Activated CD8-positive, alpha-beta T cell treated with anti-CD3 and anti-CD28 coated beads, Interleukin-2, amount 10 ng/mL, durations not matched to agents 7 days and 5 days (primary cell): ENCODE measurements around the gene NFKB2. TPM values are rescaled to one million over a fixed set of nuclear protein-coding genes. Genes with fewer than 3 reads are reported as not detected.

Source experiments
- ATAC-seq: fragments of 150-1000 bp; cut with Tn5 transposase; one replicate; pipeline ENCODE4 v1.10.0; 2021; ENCODE audit warnings: moderate library complexity
- CTCF ChIA-PET: fragments of 350-600 bp; sonication (Branson Sonifier 250); formaldehyde crosslinking; loops from one replicate; lab custom pipeline; 2021; ENCODE audit warnings: antibody characterized with exemption; lab: Charles Lee
- POLR2A ChIA-PET: fragments of 350-600 bp; sonication (Branson Sonifier 250); formaldehyde crosslinking; loops from one replicate; lab custom pipeline; 2021; ENCODE audit warnings: antibody characterized with exemption; lab: Charles Lee
- DNase-seq: peaks from one replicate; pipeline ENCODE4 v3.0.0-alpha.2; 2020
- H3K27ac Mint-ChIP-seq: one replicate; pipeline ENCODE4 v1.8.0; 2021; ENCODE audit warnings: mild to moderate bottlenecking, mixed read lengths
- H3K27me3 Mint-ChIP-seq: one replicate; pipeline ENCODE4 v1.8.0; 2021; ENCODE audit warnings: low read depth, mixed read lengths
- H3K36me3 Mint-ChIP-seq: one replicate; pipeline ENCODE4 v1.8.0; 2021; ENCODE audit warnings: low read depth, mixed read lengths
- H3K4me1 Mint-ChIP-seq: one replicate; pipeline ENCODE4 v1.8.0; 2021; ENCODE audit warnings: low read depth, mixed read lengths
- H3K4me3 Mint-ChIP-seq: one replicate; pipeline ENCODE4 v1.8.0; 2021; ENCODE audit warnings: mild to moderate bottlenecking, mixed read lengths
- H3K9me3 Mint-ChIP-seq: one replicate; pipeline ENCODE4 v1.8.0; 2022; ENCODE audit warnings: mixed read lengths; ENCODE audit not compliant: insufficient read depth
- total RNA-seq, 2 experiments: library from RNA; stranded (reverse); gene quantifications; one replicate each; pipeline ENCODE4 v1.2.3, GENCODE V29; 2021

The NFKB2 gene
- total RNA-seq, 2 experiments from 2014 or later: 52.7 to 56.6 TPM

DNA sequence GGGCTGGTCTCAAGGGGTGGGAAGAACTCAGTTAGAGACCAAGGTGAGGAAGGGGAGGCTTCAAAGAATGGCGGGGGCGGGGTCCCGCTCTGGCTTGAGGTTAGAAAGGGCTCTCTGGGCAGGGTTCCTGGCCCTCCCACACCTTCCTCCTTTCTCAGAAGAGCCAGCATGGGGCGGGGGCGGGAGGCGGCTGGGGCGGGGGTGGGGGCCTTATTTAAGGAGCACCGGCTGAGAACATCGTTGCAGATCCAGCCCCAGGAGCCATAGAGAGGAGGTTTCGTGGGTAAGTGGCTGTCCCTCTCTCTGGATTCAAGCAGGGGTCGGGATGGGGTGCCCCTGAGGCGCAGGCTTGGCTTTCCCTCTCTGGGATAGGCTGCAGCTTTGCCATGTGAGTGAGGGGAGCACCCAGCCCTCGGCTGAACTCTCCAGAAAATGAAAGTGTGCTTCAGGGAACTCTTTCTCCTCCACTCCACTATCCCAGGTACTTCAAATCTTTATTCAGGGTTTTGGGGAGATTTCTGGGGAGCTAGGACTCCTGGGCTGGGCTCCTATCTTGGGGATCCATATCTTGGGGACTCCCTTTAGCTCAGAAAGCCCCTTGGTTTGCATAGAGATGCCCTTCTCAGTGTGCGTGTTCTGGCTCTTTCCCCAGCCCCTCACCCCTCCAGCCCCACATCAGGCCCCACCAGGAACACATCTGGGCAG lies 40.2 kb downstream of the NFKB2 start:
- peak; percentile 75 for DNase-seq
- peaks cover 24% of the 10 kb centered on the region for H3K36me3 Mint-ChIP-seq
- POLR2A ChIA-PET: interaction anchor here (0.7 to 7.1 kb wide), 8 partner anchors 9 to 65 kb away, joined by 3 to 81 read pairs (median 8); partner anchors contain the start of genes C10orf95, FBXL15 and NFKB2
- peak overlapping the region; percentile 83 for H3K27ac Mint-ChIP-seq
- peaks cover 58% of the 10 kb centered on the region for H3K4me1 Mint-ChIP-seq
- H3K4me3 Mint-ChIP-seq: peak overlapping the region; percentile 88
- CTCF ChIA-PET: interaction anchor here (0.7 to 5.5 kb wide), 7 partner anchors 9 to 266 kb away, joined by 3 to 28 read pairs (median 9); partner anchors contain the start of genes ACTR1A and C10orf95
- H3K27me3 Mint-ChIP-seq: no peaks in the 10 kb centered on the region
- no peaks in the 10 kb centered on the region for H3K9me3 Mint-ChIP-seq
- ATAC-seq: peak; percentile 25

DNA sequence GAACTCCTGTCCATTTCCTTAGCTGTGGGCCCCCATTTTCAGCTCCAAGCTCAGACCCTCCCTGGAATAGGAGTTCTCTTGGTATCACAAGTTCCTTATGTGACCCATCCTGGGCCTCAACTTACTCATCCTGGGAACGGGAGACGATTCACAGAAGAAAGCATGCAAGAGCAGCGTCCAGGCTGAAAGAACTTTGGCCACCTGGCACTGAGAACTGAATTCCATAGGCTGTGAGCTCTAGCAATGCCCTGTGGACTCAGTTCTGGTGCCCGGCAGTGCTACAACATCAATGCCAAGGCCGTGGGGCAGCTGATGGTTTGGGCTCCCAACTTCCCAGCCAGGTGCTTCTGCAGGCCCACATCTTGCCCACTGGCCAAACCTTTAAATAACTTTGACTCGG lies 40.8 kb downstream of the NFKB2 start:
- H3K36me3 Mint-ChIP-seq: peaks cover 24% of the 10 kb centered on the region
- ATAC-seq: no peak
- H3K4me3 Mint-ChIP-seq: peak overlapping the region; percentile 88
- H3K9me3 Mint-ChIP-seq: no peaks in the 10 kb centered on the region
- DNase-seq: no peak
- CTCF ChIA-PET: interaction anchor here (0.7 to 5.5 kb wide), 7 partner anchors 9 to 267 kb away, joined by 3 to 28 read pairs (median 5); partner anchors contain the start of genes ACTR1A and C10orf95
- peaks cover 58% of the 10 kb centered on the region for H3K4me1 Mint-ChIP-seq
- H3K27me3 Mint-ChIP-seq: no peaks in the 10 kb centered on the region
- POLR2A ChIA-PET: interaction anchor here (0.7 to 7.1 kb wide), 7 partner anchors 10 to 65 kb away, joined by 3 to 81 read pairs (median 11); partner anchors contain the start of genes C10orf95, FBXL15 and NFKB2
- H3K27ac Mint-ChIP-seq: peak overlapping the region; percentile 83

DNA sequence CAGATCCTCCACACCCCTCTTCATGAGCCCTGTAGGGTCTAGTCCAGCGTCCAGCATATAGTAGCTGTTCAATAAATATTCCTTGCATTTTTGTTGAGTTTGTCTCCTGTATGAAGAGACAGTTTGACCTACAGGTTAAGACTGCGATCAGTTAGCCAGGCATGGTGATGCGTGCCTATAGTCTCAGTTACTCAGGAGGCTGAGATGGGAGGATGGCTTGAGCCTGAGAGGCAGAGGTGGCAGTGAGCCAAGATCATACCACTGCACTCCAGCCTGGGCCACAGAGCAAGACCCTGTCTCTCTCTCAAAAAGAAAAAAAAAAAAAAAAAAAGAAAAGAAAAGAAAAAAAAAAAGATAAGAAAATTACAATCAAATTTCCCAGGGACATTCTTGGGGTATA lies 42.0 kb downstream of the NFKB2 start:
- H3K9me3 Mint-ChIP-seq: no peaks in the 10 kb centered on the region
- ChIA-PET CTCF (interaction anchor here (0.6 to 4.4 kb wide), 2 partner anchors 14 to 248 kb away, joined by 3 to 26 read pairs; partner anchors contain the start of gene C10orf95), POLR2A (interaction anchor here (0.6 to 7.1 kb wide), 3 partner anchors 13 to 24 kb away, joined by 3 to 81 read pairs (median 75); partner anchors contain the start of genes C10orf95 and FBXL15)
- H3K27ac Mint-ChIP-seq: peak overlapping the region; percentile 54
- H3K4me3 Mint-ChIP-seq: peak overlapping the region; percentile 88
- H3K4me1 Mint-ChIP-seq: peaks cover 56% of the 10 kb centered on the region
- ATAC-seq: no peak
- peaks cover 28% of the 10 kb centered on the region for H3K36me3 Mint-ChIP-seq
- DNase-seq: no peak
- H3K27me3 Mint-ChIP-seq: no peaks in the 10 kb centered on the region

DNA sequence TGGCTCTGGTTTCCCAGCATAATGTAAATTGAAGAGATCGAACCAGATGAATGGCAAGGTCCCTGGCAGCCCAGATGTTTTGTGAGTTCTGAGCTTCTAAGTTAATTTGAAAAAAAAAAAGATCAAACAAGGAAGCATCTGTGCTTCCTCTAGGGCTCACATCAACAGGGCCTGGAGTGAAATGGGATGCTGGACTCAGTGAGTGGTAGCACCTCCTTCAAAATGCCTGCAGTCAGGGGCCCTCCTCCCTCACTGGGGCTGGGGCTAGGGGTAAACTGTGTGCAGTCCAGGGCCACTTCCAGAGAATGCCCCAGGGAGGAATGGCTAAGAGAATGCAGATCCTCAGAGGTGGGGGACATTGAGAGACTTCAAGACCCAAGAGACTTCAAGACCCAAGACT lies 42.9 kb downstream of the NFKB2 start:
- H3K36me3 Mint-ChIP-seq: peaks cover 28% of the 10 kb centered on the region
- ATAC-seq: no peak
- H3K27ac Mint-ChIP-seq: peak overlapping the region; percentile 27
- H3K27me3 Mint-ChIP-seq: no peaks in the 10 kb centered on the region
- no peaks in the 10 kb centered on the region for H3K9me3 Mint-ChIP-seq
- H3K4me1 Mint-ChIP-seq: peaks cover 49% of the 10 kb centered on the region
- peak overlapping the region; percentile 88 for H3K4me3 Mint-ChIP-seq
- no peak for DNase-seq
- POLR2A ChIA-PET: interaction anchor here (7.1 kb wide), 1 partner anchor 12 kb away, joined by 81 read pairs; the partner anchor contains the start of gene C10orf95
- CTCF ChIA-PET: no interaction called here

DNA sequence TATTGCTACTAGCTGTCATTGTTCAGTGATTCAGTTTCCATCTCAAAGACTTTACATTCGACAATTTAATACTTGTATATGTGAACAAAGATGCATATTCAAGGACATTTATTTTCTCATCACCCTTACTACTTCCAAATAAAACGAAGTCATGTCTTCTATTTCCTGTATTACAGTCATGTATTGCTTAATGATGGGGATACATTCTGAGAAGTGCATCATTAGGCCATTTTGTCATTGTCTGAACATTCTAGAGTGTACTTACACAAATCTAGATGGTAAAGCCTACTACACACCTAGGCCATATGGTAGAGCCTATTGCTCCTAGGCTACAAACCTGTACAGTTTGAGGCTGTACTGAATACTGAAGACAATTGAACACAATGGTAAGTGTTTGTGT lies 49.3 kb downstream of the NFKB2 start:
- DNase-seq: no peak
- Mint-ChIP-seq H3K9me3 (no peaks in the 10 kb centered on the region), H3K27me3 (no peaks in the 10 kb centered on the region), H3K4me1 (peaks cover 17% of the 10 kb centered on the region), H3K27ac (no peak overlapping the region), H3K36me3 (peaks cover 6% of the 10 kb centered on the region), H3K4me3 (no peak overlapping the region)
- ATAC-seq: no peak
- CTCF ChIA-PET: no interaction called here
- POLR2A ChIA-PET: no interaction called here

DNA sequence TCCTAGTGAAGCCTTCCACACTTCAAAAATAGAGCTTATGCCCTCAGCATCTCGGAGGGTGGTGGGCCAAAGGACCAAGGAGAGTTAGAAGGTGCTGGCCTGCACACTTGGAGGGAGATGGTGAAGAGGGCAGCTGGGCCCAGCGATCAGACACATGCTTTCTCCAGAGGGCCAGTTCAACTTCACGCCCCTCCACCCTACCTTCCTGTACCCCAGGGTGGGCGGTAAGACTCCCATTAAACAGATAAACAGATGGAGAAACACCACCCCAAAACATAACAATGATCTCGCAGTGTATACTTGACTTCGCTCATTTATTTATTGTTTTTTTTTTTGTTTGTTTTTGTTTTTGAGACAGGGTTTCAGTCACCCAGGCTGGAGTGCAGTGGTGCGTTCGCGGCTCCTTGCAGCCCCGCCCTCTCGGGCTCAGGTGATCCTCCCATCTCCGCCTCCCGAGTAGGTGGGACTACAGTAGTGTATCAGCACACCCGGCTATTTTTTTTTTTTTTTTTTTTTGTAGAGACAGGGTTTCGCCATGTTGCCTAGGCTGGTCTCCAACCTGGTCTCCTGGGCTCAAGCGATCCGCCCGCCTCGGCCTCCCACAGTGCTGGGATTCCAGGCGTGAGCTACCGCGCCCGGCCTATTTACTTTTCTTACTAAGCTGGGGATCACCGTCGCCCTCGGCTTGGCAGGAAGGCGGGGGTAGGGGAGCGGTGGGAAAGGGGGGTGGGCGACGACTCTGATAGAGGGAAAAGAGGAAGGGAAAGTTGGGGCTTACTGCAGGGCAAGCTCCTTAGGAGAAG lies 54.0 kb downstream of the NFKB2 start:
- ATAC-seq (peak; percentile 66), DNase-seq (peak; percentile 93)
- H3K4me3 Mint-ChIP-seq: peak overlapping the region; percentile 90
- CTCF ChIA-PET: interaction anchor here (0.7 to 5.0 kb wide), 14 partner anchors 12 to 317 kb away, joined by 3 to 31 read pairs (median 4); partner anchors contain the start of genes CUEDC2 and NFKB2
- peaks cover 17% of the 10 kb centered on the region for H3K36me3 Mint-ChIP-seq
- peak overlapping the region; percentile 93 for H3K27ac Mint-ChIP-seq
- H3K4me1 Mint-ChIP-seq: peaks cover 38% of the 10 kb centered on the region
- no peaks in the 10 kb centered on the region for H3K9me3 Mint-ChIP-seq
- POLR2A ChIA-PET: interaction anchor here (0.6 to 5.7 kb wide), 14 partner anchors 9 to 331 kb away, joined by 3 to 81 read pairs (median 5); partner anchors contain the start of genes CUEDC2, FBXL15 and NFKB2
- H3K27me3 Mint-ChIP-seq: no peaks in the 10 kb centered on the region

DNA sequence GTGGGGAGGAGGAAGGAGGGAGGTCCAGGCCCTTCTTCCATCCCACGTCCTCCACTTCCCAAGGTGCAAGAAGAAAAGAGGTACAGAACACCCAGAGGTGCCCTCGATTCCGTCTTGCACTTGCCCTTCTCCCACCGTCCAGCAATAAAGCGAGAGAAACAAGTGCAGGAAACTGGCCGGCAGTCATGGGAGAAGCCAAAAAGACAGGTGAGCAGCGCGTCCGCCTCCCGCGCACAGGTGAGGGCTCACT lies 54.5 kb downstream of the NFKB2 start:
- Mint-ChIP-seq H3K4me3 (peak overlapping the region; percentile 90), H3K9me3 (no peaks in the 10 kb centered on the region), H3K4me1 (peaks cover 44% of the 10 kb centered on the region), H3K36me3 (peaks cover 15% of the 10 kb centered on the region), H3K27me3 (no peaks in the 10 kb centered on the region), H3K27ac (peak overlapping the region; percentile 93)
- no peak for DNase-seq
- ATAC-seq: no peak
- ChIA-PET CTCF (interaction anchor here (0.7 to 5.0 kb wide), 14 partner anchors 8 to 318 kb away, joined by 3 to 31 read pairs (median 5); partner anchors contain the start of genes CUEDC2, FBXL15 and NFKB2), POLR2A (interaction anchor here (1.0 to 5.7 kb wide), 13 partner anchors 9 to 55 kb away, joined by 3 to 81 read pairs (median 6); partner anchors contain the start of genes CUEDC2, FBXL15 and NFKB2)

DNA sequence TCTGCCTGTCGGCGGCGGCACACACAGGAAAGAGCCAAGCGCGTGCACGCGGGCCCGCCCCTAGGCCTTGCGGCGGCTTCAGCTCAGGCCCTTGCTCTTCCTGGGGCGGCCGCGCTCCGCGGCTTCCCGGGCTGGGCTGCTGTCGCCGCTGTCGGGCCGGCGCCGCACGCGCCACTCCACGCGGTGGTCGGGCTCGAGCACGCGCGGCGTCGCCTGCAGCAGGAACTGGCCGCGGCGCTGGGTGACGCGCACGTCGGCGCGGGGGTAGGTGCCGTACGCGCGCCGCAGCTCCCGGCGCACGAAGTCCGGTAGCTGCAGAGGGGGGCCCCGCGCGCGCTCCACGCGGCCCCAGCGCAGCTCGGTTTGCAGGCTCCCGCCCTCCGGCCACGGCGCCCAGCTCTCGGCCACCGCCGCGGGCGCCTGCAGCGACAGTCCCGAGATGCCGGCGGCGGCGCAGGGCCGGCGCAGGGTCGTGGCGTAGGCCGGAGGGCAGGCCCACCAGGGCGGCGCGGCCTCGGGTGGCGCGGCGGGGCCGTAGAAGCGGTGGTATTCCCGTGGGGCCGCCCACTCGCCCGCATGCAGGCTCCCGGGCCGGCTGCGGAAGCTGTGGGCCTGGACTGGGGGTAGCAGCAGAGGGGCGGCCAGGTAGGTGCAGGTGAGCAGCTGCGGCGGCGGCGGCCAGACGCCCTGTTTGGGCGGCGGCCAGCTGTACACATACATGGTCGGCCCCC lies 55.0 kb downstream of the NFKB2 start:
- ChIA-PET POLR2A (interaction anchor here (0.6 to 5.7 kb wide), 16 partner anchors 10 to 125 kb away, joined by 3 to 81 read pairs (median 5); partner anchors contain the start of genes CUEDC2, FBXL15 and NFKB2), CTCF (interaction anchor here (0.9 to 5.0 kb wide), 12 partner anchors 8 to 220 kb away, joined by 3 to 31 read pairs (median 10); partner anchors contain the start of genes CUEDC2, FBXL15 and NFKB2)
- H3K27ac Mint-ChIP-seq: peak overlapping the region; percentile 93
- H3K4me1 Mint-ChIP-seq: peaks cover 47% of the 10 kb centered on the region
- no peaks in the 10 kb centered on the region for H3K9me3 Mint-ChIP-seq
- ATAC-seq: peak; percentile 85
- peak; percentile 93 for DNase-seq
- H3K27me3 Mint-ChIP-seq: no peaks in the 10 kb centered on the region
- H3K4me3 Mint-ChIP-seq: peak overlapping the region; percentile 90
- peaks cover 19% of the 10 kb centered on the region for H3K36me3 Mint-ChIP-seq

DNA sequence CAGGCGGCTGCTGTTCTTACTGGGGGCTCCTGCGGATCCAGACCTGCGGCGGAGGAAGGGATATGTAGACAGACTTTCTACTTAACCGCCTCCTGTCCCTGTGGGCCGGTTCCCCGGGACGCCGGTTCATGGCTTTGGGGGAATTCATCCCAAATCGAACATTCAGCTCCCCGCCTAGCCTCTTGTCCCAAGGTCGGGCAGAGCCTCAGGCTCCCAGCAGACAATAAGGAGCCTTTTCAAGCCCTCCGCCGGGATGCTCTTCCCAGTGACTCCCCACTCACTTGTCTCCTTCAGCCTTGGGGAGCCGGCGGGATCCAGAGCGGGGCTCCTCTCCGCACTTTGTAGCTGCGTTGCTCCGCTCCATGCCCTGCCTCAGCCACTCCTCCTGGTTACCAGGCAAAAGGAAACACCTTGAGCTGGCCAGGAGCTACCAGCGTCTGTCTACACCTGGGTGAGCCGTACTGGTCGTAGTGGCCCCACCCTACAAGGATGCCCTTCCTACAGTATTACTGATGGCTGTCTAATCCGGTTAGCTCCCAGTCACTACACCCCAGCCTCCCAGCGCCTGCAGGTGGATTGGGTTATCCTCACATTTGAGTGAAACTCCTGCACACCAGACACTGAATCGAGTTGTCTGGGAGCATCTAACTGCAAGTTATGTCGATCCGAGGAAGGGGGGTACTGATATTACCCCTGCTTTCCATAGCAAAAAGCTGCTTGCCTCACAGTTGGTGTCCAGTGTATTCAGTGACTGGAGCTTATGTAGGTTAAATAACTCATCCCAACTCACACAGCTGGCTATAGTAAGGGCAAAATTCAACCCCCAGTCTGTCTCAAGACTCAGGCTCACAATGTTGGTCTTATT lies 55.8 kb downstream of the NFKB2 start, which contains the start of gene C10orf95:
C10orf95 (minus strand) TSS at position 439 of the 865 bp plus-strand sequence. CDS start 450 bp downstream, outside the sequence.
- DNase-seq (no peak), ATAC-seq (no peak)
- Mint-ChIP-seq H3K4me1 (peaks cover 47% of the 10 kb centered on the region), H3K27ac (peak within 1 kb of the TSS; percentile 80), H3K9me3 (no peaks in the 10 kb centered on the region), H3K4me3 (peak within 1 kb of the TSS; percentile 90), H3K36me3 (peaks cover 25% of the 10 kb centered on the region), H3K27me3 (no peaks in the 10 kb centered on the region)
- ChIA-PET CTCF (interaction anchor here (0.7 to 5.0 kb wide), 15 partner anchors 9 to 220 kb away, joined by 3 to 31 read pairs (median 6); partner anchors contain the start of genes ACTR1A, FBXL15 and NFKB2), POLR2A (interaction anchor here (0.6 to 5.7 kb wide), 13 partner anchors 10 to 126 kb away, joined by 3 to 81 read pairs (median 6); partner anchors contain the start of genes CUEDC2, FBXL15 and NFKB2)
